Cortex of kidney (tissue), 1 donor: ENCODE measurements around the gene CAPN15.

Experiments used
- DNase-seq: peaks from one replicate; lab custom pipeline; 2025; lab: John Stamatoyannopoulos, UW

The CAPN15 gene

DNA sequence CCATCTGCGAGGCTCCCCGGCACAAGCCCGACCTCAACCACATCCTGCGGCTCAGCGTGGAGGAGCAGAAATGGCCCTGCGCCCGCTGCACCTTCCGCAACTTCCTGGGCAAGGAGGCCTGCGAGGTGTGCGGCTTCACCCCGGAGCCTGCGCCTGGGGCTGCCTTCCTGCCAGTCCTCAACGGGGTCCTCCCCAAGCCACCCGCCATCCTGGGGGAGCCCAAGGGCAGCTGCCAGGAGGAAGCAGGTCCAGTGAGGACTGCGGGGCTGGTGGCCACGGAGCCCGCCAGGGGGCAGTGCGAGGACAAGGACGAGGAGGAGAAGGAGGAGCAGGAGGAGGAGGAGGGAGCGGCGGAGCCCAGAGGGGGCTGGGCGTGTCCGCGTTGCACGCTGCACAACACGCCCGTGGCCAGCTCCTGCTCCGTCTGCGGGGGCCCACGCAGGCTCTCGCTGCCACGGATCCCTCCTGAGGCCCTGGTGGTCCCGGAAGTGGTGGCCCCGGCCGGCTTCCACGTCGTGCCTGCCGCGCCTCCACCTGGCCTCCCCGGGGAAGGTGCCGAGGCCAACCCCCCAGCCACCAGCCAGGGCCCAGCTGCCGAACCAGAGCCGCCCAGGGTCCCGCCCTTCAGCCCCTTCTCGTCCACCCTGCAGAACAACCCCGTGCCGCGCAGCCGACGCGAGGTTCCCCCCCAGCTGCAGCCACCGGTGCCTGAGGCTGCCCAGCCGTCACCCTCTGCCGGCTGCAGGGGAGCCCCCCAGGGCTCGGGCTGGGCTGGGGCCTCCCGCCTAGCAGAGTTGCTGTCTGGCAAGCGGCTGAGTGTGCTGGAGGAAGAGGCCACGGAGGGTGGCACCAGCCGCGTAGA is 19.6 kb downstream of the CAPN15 start:
- DNase-seq, result no peak

DNA sequence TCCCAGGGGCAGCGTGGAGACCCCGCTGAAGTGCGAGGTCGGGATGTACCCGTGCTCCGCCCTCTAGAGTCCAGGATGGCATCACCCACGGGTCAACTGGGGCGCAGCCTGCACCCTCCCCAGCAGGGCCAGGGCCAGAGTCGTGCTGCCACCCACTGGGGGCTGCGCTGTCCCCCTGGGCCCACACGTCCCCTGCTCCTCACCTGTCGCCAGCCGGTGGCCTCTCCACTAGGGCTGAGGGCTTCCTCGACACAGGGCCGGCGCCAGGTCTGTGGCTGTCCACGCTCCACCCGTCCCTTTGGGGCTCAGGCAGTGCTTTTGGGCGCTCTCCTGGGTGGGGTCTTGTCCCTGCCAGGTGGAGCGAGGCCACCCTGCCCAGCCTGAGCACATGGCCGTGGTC is 21.1 kb downstream of the CAPN15 start:
- DNase-seq, result no peak

GRCh38 chr16:549544-550263 is 22.2 kb downstream of the CAPN15 start:
- DNase-seq, result no peak

DNA sequence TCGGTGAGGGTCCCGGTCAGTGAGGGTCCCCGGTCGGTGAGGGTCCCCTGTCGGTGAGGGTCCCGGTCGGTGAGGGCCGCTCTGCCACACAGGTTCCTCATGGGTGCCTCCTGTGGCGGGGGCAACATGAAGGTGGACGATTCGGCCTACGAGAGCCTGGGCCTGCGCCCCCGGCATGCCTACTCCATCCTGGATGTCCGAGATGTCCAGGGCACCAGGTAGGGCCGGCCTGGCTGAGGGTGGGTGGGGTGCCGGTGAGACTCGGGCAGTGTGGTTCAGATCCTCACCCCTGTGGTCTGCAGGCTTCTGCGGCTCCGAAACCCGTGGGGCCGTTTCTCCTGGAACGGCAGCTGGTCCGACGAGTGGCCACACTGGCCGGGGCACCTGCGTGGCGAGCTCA is 23.7 kb downstream of the CAPN15 start:
- DNase-seq, result no peak

DNA sequence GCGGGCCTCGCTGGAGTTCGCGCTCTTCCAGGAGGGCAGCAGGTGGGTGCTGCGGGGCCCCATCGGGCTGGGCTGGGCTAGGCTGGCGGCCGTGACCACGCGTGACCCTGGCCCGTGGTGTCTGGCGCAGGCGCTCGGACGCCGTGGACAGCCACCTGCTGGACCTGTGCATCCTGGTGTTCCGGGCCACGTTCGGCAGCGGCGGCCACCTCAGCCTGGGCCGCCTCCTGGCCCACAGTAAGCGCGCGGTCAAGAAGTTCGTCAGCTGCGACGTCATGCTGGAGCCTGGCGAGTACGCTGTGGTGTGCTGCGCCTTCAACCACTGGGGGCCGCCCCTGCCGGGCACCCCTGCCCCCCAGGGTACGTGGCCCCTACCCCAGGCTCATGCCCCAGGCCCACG is 24.7 kb downstream of the CAPN15 start:
- no peak for DNase-seq

DNA sequence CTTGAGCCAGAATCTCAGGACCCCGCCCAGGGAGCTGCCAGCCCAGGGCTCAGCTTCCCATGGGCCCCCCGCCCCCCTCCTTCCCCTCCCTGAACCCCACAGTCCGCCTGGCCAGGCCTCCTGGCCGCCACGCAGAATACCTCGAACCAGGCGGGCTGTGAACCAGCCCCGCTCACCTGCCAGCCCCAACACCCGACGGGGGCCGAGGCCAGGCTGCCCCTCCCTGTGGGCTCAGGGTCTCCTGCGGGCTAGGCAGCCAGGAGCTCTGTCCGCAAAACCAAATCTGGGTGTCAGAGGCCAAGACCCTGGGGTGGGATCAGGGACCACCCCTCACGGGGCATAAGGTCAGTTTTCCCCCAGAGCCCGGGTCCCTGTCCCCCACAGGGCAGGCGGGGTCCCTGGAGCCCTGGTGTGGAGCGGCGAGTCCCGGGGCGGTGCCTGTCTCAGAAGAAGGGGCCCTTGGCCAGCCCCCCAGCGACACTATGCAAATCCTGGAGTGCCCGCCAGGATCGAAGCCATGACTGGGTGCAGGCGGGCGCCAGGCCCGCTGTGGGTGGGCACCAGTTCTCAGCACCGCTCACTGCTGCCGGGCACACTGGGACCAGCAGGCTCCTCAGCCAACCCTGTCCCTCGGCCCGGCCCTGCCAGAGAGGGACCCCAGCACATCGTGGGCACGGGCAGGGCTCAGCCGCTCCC is 26.2 kb downstream of the CAPN15 start:
- DNase-seq, result no peak

GRCh38 chr16:554297-554621 is 26.7 kb downstream of the CAPN15 start:
- DNase-seq, result no peak

DNA sequence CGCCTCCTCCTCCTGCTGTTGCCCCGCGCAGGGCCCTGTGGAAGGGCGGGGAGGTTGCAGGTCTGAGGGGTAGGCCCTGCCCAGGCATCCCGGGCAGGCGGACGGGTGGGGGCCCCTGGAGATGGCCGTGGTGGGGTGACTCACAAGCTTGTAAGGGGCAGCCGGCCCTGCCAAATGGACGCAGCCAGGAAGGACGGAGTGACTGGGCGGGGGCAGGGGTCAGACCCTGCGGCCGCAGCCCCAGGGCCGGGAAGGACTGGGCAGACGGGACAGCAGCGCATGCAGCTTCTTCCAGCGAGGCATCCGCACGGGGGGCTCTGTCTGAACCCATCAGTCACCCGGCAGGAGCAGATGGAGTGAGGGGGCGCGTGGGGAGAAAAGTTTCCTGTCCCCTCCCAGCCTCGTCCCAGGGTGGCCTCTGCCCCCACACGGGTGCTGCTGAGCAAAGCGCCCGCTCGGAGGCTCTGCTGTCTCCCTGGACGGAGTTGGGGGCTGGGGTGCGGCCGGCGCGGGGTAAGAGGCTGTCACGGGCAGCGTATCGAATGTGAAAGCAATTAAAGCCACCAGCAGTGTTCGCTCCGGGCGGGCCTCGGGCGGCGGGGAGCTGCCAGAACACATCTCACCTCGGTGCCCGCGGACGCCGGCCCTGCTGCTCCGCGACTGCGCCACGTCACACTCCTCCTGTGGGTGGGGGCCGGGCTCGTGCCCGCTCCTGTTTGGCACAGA is 27.3 kb downstream of the CAPN15 start:
- DNase-seq, result no peak

GRCh38 chr16:555528-556473 is 28.3 kb downstream of the CAPN15 start:
- DNase-seq, result no peak

DNA sequence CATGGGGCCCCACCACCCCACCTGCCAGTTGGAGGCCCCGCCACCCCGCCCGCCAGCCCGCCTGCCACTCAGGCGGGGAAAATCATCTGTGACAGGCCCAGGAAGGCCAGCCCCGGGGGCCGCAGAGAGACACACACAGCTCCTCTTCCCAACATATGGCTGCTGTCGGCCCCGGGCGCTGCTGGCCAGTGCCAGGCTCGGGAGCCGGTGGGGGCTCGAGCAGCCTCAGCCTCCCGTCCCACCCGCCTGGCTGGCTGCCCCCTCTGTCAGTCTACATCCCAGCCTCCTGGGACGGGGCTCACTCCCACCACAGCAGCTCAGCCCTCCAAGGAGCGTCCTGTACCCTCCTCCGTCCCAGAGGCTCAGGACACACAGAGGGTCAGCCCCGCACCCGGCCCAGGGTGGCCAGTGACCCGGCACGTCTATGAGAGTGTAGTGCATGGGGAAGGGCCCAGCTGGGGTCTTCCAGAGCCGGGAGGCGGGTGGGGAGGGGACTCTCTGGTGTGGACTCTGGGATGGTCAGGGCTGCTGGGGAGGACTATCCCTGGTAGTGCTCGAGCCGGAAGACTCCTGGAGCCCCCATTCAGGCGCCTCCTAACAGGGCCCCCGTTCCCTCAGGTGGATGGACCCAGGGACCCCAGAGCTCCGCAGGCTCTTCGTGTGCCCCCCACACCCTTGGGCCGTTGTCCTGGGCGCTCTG is 29.1 kb downstream of the CAPN15 start:
- DNase-seq, result no peak

DNA sequence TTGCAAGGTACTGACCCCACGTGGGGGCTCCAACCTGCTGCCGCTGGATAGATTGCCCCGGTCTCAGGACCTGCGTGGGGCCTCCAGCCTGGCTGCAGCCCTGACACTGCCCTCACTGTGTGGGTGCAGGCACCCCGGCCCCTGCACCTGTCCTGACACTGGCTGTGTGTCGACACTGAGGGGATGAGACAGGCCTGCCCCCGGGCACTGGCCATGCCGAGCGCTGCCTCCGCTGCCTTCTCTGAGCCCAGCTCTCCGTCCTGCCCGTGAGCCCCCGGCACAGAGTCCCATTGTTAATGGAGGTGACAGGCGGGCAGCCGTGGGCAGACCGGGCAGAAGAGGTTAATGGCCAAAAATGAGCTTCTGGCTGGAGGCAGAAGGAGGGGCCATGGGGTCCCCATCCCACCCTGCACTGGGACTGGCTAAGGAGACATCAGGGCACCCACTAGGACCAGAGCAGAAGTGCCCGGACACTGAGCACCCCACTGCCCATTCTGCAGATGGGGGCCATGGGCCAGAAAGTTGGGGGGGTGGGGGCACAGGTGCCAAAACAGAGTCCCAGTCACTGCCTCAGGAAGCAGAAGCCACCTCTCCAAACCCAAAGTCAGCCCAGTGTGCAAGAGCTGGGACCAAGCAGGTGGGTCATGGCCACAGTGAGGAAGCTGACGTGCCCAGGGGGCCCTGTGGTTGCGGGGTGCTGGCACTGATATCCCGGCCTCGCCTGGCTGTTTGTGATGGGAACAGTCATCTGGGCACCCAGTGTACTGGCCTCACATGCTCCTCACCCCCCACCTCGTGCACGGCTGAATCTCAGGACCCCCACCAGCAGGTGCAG is 30.2 kb downstream of the CAPN15 start:
- DNase-seq, result no peak

- DNase-seq, result no peak
These were observed 30.9 kb downstream of the CAPN15 start for GRCh38 chr16:558298-559020.

DNA sequence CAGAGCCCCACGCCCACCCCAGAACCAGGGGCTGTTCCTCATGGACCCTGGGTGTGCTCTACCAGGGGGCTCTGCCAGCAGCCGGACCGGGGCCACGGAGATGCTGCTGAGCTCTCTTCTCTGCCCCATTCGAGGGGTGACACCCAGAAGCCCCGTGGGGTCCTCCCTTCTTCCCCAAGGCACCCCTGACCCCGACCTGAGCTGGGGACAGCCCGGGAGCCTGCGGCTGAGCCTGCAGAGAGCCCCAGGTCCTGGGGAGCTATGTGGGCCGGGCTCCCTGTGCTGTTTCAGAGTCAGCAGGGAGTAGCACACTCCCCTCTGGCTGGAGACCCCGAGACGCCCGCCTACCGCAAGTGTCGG is 31.5 kb downstream of the CAPN15 start:
- no peak for DNase-seq

DNA sequence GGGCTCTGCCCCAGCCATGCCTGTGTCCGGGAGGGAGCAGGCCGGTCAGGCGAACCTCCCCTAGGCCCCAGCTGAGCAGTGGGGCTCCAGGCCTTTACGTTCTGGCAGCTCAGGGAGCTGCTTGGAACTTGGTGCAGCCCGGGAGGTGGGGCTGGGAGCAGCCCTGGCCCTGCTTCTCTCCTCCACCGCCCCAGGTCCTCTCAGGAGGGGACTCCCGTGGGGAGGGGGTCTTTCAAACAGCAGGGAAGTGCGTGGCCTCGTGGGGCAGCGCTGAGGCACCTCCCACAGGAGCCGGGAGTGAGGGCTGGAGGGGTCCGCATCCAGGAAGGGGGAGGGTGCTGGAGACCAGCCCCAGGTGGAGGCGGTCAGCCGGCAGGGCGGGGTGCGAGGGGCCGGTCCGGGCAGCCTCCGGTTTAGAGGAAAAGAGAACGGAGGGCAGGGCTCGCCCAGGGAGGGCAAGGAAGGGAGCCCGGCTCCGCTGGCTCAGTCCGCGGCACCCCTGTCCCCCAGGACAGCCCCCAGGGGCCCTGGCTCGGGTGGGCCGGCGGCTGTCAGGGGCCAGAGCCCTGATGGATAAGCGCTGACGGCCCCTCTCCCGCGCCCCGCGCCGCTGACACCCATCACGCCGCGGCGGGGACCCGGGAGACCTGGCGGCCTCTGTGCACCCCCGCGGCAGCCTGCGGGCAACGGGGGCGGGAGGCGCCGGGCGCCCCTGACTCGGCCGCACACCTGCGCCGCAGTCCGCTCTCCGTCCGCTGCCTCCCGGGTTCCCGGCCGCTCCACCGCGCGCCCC is 32.1 kb downstream of the CAPN15 start:
- no peak for DNase-seq

DNA sequence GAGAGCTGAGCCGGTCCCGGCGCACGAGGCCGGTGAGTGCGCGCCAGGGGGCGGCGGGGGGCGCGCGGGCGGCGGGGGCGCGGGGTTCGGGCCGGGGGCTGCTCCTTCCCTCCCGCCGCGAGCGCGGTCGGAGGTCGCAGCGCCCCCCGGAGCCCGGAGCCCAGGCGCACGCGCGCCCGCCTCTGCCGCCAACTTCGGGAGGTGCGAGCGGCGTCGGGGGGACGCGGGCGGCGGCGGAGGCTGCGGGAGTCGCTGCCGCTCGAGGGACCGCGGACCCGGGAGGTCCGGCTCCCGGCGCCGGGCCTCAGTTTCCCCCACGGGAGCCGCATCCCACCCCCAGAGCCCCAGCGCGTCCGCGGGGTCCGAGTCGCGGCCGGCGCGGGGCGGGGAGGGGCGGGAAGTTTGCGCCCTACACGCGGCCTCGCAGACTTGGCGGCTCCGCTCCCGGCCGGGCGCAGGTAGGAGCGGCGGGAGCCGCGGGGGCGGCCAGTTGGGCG is 32.7 kb downstream of the CAPN15 start, which contains the start of gene PRR35:
PRR35 (plus strand) TSS at position 191 of the 497 bp plus-strand sequence. CDS start 2,901 bp downstream, outside the sequence.
- no peak for DNase-seq

DNA sequence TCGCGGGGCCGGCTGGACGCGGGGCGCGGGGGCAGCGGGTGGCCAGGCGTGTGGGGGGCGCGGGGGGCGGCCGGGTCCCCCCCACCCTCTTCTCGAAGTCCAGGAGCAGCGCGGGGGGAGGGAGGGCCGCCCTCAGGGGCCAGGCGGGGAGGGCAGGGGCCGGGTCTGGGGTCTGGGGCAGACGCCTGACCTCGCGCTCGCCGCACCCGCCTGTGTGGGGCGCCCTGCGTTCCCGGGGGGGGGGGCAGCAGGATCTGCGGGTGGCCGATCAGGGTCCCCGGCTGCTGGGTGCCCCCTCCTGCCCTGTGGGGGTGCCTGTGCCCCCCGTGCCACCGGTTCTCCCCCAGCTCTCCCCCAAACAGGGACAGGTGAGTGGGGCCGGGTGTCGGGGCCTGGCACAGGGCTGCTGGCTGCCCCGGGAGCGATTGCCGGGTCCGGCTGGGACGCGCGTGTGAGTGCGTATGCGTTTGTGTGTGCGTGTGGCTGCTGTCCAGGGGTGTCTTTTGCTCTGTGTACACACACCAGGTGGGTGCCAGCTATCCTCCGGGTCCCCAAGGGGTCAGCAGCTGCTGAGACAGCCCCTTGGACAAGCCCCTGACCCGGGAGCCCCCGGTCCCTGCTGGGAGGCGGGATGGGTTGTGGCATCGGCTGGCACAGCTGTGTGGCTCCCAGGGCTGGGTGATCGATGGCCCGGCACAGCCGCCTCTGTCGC is 33.3 kb downstream of the CAPN15 start:
- DNase-seq, result no peak

DNA sequence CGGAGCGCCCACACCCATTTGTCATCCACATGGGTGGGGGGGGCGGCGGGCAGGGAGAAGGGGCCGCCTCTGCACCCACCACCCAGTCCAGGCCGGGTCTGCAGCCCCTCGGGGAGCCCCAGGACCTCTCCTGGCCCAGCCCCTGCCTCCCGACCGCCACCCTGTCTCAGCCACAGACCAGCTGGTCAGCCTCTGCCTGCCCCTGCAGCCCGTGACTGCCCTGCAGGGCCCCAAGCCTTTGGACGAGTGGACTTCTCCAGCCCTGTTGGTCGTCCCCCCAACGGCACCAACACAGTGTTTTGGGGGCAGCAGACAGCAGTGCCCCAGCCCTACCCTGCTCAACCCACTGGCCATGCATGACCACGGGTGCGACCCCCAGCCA is 33.9 kb downstream of the CAPN15 start:
- DNase-seq, result no peak
